Rectal smooth muscle tissue (tissue), 1 donor: ENCODE measurements around the gene EWSR1.

Experiments
- H3K27ac ChIP-seq: one replicate; pipeline ENCODE4 v1.7.0; 2013; ENCODE audit warnings: low read depth, low read length, inconsistent platforms
- H3K27me3 ChIP-seq: one replicate; pipeline ENCODE4 v1.7.0; 2013; ENCODE audit warnings: low read length; ENCODE audit not compliant: control insufficient read depth, insufficient read depth
- H3K36me3 ChIP-seq: one replicate; pipeline ENCODE4 v1.7.0; 2013; ENCODE audit warnings: low read length; ENCODE audit not compliant: control insufficient read depth, insufficient read depth
- H3K4me1 ChIP-seq: one replicate; pipeline ENCODE4 v1.7.0; 2013; ENCODE audit warnings: low read length; ENCODE audit not compliant: control insufficient read depth, insufficient read depth
- H3K4me3 ChIP-seq: one replicate; pipeline ENCODE4 v1.7.0; 2013; ENCODE audit warnings: low read length
- H3K9ac ChIP-seq: one replicate; pipeline ENCODE4 v1.7.0; 2013; ENCODE audit warnings: low read length

Gene EWSR1

DNA sequence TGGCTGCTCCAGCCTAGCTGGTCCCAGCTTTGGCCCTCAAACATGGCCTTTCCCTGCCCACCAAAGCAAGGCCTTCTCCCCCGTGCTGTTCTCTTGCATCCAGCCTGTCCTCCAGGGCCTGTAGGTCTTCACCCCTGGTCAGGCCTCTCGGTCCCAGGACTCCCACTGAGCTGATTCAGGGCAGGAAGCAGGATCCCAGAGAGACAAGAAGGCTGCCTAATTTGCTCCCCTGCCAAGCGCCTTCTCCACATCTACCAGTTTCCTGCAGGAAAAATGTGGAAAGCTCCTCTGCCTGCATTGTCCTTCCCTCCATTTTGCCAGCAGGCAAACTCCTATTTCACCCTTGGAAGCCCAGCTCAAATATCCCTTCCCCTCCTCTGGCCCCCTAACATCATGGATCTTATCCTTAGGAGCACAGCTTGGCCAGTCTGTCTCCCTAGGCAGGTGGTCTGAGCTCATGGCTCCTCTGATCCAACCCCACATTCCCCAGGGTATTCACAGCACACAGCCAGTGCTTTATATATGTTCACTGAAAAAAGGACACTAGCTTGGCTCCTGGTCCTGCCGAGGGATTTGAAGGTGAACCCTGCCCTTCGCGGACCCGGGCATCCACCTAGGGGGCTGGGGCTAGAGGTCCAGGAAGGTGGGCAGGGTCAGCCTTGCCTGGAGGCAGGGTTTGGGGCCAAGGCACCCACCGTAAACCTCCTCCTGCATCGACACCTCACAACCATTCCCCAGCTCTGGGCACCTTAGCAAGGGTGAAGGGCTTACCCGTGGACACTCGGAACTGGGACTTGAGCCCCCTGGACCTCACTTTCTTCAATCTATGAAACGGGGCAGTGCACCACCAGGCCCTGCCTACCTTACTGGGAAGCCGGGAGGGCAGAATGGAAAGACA, 1.3 kb upstream of the EWSR1 start:
- Histone ChIP-seq H3K27ac (peak overlapping the region; percentile 100), H3K4me1 (peaks cover 30% of the 10 kb centered on the region), H3K36me3 (no peaks in the 10 kb centered on the region), H3K9ac (peak overlapping the region; percentile 64), H3K4me3 (peak overlapping the region; percentile 98), H3K27me3 (no peaks in the 10 kb centered on the region)

DNA sequence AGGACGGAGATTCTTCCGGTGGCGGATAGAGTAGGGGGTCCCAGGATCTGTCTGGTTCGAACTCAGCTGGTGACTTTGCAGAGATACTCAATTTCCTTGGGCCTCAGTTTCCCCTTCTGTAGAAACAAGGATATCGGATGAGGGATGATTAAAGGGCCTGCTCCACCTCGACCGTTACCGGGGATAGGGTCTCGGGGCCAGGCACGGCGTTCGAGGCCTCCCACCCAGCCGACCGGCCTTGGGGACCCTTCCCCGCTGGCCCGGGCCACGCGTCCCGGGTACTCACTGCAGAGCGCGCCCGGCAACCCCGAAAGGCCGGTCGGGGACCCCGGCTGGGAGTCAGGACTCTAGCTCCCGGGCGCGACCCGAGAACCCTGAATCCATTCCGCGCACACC, 608 bp upstream of the EWSR1 start:
- Histone ChIP-seq H3K27ac (peak overlapping the region; percentile 100), H3K27me3 (no peaks in the 10 kb centered on the region), H3K9ac (peak overlapping the region; percentile 64), H3K4me1 (peaks cover 34% of the 10 kb centered on the region), H3K36me3 (peaks cover 3% of the 10 kb centered on the region), H3K4me3 (peak overlapping the region; percentile 98)

DNA sequence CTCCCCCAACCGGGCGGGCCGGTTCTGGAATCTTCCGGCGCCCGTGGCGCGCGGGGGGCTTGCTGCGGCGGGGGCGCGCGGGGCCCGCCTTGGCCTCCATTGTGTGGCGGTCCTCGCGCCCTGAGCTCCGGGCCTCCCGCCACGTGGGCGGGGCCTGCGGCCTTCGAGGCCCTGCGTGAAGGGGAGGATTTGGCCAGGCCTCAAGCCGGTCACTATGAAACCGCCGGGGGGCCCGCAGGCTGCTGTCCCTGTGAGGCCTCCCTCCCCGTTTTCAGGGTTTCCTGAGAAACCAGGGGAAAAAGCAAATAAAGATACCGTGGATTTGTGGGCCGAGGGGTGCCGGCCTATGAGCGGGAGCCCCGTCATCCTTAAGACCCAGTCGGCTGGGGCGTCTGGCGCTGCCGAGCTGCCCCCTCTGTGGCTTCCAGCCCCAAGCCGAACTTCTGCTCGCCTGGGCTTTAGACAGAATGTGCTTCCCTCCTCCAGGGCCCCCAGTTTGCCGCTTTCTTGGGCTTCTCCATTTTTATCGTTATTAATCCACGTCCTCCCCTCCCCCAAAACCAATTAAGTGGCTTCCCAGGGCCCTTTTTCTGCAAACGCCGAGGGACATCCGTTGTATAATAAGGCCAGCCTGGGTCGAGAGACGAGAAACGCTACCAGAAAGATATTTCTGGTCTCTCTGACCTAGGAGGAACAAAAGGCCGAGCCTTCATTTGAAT, 602 bp downstream of the EWSR1 start:
- Histone ChIP-seq H3K36me3 (peaks cover 14% of the 10 kb centered on the region), H3K4me1 (peaks cover 37% of the 10 kb centered on the region), H3K9ac (peak overlapping the region; percentile 98), H3K27me3 (no peaks in the 10 kb centered on the region), H3K4me3 (peak overlapping the region; percentile 98), H3K27ac (peak overlapping the region; percentile 100)

DNA sequence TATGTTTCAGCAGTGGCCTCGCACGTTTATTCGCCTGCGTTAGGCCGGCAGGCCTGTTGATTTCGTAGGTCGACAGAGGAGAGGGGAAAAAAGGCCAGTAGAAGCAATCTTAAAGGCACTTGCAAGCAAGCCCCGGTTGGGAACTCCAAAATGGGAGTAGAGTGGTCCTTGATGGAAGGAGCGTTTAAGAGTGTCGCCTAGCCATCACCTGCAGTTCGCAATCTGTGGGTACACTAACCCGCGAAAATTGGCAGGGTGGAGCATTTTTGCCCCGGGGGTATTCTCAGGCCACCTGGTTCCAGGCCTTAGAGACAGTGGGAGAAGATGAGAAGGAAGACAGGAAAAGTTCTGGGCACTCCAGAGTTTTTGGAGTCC, 1.1 kb downstream of the EWSR1 start:
- Histone ChIP-seq H3K4me1 (peaks cover 37% of the 10 kb centered on the region), H3K36me3 (peaks cover 19% of the 10 kb centered on the region), H3K27ac (peak overlapping the region; percentile 100), H3K4me3 (peak overlapping the region; percentile 98), H3K9ac (peak overlapping the region; percentile 98), H3K27me3 (no peaks in the 10 kb centered on the region)

DNA sequence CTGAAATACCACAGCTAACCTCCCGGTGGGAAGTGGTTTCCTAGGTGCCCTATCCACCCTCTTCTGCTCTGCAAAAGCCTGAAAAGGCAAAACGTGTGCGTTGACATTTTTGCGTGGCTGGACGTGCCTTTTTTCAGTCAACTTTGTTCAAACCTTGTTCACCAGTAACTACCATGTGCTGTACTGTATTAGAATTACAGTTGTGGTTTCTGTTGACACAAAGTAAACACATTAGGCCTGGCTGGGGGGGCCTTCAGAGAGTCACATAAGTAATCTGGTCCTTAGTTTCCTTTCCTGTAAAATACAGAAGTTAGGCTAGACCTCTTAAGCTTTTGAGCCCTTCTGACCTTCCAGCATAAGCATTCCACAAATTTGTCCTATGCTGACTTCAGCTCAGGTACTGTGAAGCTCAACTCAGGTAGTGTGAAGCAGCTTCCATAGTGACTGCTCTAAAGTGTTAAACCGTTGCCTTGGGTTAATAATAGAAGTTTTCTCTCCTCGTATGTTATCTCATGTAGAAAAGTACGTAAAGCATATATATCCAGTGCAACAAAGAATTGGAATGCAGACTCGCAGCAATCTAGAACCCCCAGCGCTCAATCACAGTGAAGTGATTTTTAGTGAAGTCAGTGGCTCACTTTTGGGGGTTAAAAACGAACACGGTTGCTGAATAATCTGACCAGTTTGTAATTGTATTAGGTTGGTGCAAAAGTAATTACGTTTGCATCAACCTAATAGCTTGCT, 1.8 kb downstream of the EWSR1 start:
- H3K36me3 ChIP-seq = peaks cover 21% of the 10 kb centered on the region
- peak overlapping the region; percentile 4 for H3K9ac ChIP-seq
- peak overlapping the region; percentile 100 for H3K27ac ChIP-seq
- H3K27me3 ChIP-seq = no peaks in the 10 kb centered on the region
- peak overlapping the region; percentile 98 for H3K4me3 ChIP-seq
- peaks cover 37% of the 10 kb centered on the region for H3K4me1 ChIP-seq

DNA sequence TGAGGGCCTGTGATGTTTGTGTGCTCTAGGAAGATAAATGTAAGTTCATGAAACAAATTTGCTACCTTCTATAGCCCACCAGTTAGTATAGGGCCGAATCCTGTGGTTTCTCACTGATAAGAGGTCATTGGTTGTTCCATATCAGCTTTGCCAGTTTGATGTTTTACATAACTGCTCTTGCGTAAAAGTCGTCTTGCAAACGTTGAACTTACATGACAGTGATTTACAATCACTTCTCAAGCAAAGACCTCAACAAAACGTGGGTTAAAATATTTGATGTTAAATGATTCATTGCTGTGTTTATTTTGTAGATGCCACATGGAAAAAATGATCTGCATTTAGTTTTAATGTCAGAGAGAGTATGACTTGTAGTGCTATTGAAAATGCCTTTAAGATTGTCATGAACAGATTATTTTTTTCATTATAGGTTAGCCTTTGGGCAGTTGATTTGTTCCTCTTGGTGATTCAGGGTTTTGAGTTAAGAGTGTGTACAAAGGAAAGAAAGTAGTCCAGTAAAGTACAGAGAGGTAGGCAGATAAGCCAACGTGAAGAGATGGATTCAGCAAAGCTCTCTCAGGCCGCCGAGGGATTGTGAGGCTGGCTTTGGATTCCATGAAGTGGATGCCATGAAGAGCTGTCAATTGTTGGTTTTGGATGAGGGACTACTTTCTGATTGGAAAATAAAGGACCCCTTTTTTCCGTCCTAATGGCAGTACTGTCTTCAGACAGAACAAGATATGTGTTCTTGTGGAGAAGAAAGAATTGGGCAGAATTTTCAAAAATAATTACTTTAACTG, 2.6 kb downstream of the EWSR1 start:
- H3K27me3 ChIP-seq = no peaks in the 10 kb centered on the region
- peaks cover 25% of the 10 kb centered on the region for H3K36me3 ChIP-seq
- peak overlapping the region; percentile 49 for H3K27ac ChIP-seq
- H3K4me1 ChIP-seq = peaks cover 39% of the 10 kb centered on the region
- H3K9ac ChIP-seq = peak overlapping the region; percentile 3
- peak overlapping the region; percentile 98 for H3K4me3 ChIP-seq

DNA sequence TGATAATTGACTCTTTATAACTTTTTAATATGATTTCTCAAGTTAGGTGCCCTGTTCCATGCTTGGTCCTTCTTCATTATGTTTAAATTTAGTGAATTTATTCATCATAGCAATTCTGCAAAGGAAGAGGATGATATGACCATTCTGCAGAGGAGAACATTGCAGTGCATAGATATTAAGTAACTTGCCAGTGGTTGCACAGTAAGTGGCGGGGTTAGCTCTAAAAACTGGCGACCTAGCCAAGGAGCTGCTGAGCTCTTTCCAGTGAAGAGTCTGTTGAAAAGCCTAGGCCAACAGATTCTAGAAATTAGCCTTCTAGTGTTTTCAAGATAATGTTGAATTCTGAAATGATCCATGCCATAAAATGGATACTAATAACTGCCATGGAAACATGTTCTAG, 4.6 kb downstream of the EWSR1 start:
- H3K9ac ChIP-seq = no peak overlapping the region
- no peaks in the 10 kb centered on the region for H3K27me3 ChIP-seq
- H3K4me3 ChIP-seq = no peak overlapping the region
- peaks cover 28% of the 10 kb centered on the region for H3K36me3 ChIP-seq
- H3K27ac ChIP-seq = no peak overlapping the region
- H3K4me1 ChIP-seq = peaks cover 33% of the 10 kb centered on the region

DNA sequence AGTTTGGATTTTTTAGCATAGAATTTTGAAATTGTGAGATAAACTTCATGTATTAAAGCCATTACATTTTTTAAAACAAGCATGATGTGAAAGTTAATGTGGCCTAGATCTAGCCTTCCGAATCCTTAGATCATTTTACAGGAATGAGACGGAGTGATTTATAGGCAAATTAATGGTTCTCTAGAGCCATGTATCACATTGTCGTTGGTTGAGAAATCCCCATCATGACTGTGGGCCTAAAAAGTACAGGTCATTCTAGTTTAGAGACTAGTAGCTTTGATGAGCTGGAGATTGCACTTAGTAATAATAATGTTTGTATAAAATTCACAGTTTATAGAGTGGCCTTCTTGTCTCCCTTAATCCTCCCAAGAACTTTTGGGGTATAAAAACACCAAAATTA, 7.1 kb downstream of the EWSR1 start:
- no peak overlapping the region for H3K4me3 ChIP-seq
- peaks cover 25% of the 10 kb centered on the region for H3K4me1 ChIP-seq
- H3K27ac ChIP-seq = no peak overlapping the region

DNA sequence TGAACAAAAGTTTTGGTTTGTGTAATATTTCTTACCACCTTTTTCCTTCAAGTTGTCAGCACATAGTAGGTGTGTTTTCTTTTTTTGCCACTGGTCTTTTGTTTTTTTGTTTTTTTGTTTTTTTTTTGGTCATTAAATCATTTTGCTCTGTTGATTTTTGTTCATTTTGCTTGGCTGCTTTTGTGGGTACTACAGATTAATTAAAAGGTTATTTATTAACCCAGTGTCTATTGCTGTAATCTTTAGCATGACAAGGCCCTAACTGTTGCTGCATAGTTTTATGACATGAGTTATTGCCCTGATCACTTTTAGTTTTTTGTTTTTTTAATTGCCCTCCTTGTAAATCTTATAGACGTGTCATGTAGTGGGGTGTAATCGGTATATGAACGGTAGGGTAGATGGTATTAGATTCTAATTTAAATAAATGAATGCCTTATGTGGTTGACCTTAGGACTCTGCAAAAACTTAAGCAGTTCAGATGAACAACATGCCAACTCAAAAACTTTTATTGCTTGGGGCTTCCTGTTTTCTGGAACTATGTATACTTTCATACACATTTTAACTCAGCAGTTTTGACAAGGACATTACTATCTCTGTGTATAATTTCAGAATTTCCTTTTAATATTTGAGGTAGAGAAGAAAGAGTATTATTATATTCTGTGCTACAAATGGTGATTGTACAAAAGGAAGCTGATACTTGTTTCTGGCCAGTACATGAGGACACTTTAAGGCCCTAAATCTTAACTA, 7.9 kb downstream of the EWSR1 start:
- Histone ChIP-seq H3K4me3 (no peak overlapping the region), H3K27ac (no peak overlapping the region), H3K9ac (no peak overlapping the region), H3K27me3 (no peaks in the 10 kb centered on the region), H3K36me3 (peaks cover 48% of the 10 kb centered on the region), H3K4me1 (peaks cover 17% of the 10 kb centered on the region)

More for the DNA sequence above, 7.1 kb downstream of the EWSR1 start:
- H3K27me3 ChIP-seq = no peaks in the 10 kb centered on the region
- H3K9ac ChIP-seq = no peak overlapping the region
- peaks cover 47% of the 10 kb centered on the region for H3K36me3 ChIP-seq

DNA sequence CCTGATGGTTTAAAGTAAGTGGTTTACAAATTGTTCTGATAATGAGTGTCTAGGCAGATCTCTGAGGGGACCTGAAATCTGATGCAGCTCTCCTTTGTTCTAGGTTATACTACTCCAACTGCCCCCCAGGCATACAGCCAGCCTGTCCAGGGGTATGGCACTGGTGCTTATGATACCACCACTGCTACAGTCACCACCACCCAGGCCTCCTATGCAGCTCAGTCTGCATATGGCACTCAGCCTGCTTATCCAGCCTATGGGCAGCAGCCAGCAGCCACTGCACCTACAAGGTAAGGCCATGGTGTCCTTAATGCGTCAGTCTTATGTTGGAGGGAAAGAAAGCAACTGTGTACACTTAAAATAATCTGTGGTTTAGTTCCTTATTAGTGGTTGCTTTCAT, 9.9 kb downstream of the EWSR1 start:
- no peak overlapping the region for H3K27ac ChIP-seq
- H3K4me1 ChIP-seq = peaks cover 3% of the 10 kb centered on the region
- no peak overlapping the region for H3K4me3 ChIP-seq
- no peaks in the 10 kb centered on the region for H3K27me3 ChIP-seq
- no peak overlapping the region for H3K9ac ChIP-seq
- peaks cover 49% of the 10 kb centered on the region for H3K36me3 ChIP-seq

DNA sequence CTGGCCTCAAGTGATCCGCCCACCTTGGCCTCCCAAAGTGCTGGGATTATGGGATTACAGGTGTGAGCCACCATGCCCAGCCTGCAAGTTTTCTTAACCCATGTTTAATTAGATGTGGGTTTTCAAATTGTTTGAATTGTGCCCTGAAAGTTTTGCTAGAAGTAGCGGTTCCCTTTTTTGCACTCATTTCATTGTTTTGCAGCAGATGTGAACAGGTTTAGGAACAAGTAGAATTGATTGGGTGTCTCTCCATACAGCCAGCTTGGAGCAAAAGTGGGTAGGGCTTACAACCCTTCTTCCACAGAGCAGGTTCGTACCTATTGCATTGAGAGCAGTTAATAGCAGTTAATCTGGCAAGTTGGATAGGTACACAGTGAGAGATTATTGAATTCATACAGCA, 16.1 kb downstream of the EWSR1 start:
- H3K4me3 ChIP-seq = no peak overlapping the region
- H3K27me3 ChIP-seq = no peaks in the 10 kb centered on the region
- no peak overlapping the region for H3K27ac ChIP-seq
- no peak overlapping the region for H3K9ac ChIP-seq
- no peaks in the 10 kb centered on the region for H3K4me1 ChIP-seq
- peaks cover 46% of the 10 kb centered on the region for H3K36me3 ChIP-seq
